Measurements from ENCODE around the gene L3MBTL2.
"Not testable (repeated sequence)": the region's sequence is repeated elsewhere in the genome, so short reads cannot be mapped to it uniquely, and the experiment has no call there.

Gene L3MBTL2

DNA sequence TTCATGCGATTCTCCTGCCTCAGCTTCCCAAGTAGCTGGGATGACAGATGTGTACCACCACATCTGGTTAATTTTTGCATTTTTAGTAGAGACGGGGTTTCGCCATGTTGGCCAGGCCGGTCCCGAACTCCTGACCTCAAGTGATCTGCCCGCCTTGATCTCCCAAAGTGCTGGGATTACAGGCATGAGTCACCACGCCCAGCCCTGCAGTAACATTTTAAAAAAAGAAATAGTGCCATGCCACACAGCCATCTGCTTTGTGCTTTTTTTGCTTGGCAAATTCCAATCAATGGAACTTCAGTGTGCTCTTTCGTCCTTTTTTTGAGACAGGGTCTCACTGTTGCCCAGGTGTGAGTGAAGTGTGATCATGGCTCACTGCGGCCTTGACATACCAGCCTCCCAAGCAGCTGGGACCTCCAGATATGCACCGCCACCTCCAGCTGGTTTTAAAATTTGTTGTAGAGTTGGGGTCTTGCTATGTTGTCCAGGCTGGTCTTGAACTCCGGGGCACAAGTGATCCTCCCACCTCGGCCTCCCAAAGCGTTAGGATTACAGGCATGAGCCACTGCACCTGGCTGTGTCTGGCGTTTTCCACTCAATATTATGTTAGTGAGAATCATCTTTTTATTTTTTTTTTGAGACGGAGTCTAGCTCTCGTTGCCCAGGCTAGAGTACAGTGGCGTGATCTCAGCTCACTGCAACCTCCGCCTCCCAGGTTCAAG, 37.4 kb downstream of the L3MBTL2 start:
- DNase-seq: no peak

DNA sequence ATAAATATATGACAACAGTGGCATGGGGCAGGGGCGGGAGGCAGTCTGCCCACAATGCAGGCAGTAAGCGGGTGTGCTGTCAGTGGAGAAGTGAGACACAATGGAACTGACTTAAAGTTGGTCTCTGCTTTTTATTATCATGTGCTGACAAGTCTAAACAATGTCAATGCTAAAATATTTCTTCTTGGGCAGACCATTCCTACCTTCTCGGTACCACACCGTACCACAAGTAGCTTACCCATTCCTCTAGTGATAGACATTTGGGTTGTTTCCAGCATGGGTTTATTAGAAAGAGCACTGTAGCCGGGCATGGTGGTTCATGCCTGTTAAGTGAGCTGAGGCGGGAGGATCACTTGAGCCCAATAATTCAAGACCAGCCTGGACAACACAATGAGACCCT, 38.2 kb downstream of the L3MBTL2 start:
- no peak for DNase-seq

DNA sequence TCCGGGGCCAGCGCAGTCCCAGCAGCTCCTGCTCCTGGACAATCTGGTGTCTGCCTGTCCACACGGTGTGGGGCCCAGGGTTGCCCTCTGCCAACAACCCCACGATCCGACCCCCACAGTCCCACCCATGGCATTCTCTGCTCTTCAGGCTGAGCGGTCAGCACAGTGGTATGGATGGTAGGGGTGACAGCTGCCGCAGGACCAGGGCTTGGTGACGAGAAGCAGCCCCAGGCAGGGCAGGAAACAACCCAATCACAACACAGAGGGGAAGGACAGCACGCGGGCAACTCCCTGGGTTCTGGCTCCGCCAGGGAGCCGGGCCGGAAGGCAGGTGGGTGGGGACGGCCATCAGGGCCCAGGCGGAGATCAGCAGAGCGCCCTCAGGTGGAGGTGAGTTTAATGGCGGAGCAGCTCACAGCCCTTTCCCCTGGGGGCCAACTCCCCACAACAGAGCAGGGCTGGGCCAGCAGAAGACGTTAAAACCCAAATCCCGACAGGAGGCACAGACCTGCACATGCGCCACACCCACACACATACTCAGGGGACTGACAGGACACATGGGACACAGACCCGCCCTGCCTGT, 40.9 kb downstream of the L3MBTL2 start:
- no peak for DNase-seq

DNA sequence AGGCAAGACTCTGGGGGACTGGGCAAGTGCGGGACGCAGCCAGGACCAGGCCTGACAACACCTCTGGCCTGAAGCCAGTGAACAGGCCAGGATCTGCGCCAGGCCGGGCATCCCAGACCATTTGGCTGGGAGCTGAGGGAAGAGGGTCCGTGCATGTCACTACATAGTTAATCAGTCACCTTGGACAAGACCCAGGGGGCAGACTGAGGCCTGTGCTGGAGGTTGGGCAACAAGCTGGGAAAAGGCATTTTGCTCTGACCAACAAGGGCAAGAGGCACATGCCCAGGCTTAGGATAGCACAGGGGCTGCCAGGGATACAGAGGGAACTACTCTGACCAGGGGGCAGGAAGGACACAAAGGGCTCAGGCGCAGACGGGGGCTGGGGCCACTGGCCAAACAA, 42.6 kb downstream of the L3MBTL2 start:
- DNase-seq: no peak

DNA sequence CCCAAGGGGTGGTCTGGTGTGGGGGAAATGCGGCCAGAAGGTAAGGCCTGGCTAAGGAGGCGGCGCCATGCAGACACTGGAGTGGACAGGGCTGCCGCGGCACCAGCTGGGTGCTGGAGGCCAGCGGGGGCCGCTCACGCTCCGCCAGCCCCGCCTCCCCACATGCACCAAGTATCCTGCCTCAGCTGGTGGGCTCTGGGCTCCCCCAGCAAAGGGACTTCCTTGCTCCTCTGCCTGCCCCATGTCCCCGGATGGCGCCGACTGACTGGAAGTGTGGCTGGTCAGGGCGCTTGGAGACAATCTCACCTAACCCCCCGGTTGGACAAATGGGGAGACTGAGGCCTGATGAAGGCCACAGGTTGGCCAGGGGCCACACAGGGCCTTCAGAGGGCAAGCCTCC, 43.2 kb downstream of the L3MBTL2 start:
- DNase-seq: no peak

DNA sequence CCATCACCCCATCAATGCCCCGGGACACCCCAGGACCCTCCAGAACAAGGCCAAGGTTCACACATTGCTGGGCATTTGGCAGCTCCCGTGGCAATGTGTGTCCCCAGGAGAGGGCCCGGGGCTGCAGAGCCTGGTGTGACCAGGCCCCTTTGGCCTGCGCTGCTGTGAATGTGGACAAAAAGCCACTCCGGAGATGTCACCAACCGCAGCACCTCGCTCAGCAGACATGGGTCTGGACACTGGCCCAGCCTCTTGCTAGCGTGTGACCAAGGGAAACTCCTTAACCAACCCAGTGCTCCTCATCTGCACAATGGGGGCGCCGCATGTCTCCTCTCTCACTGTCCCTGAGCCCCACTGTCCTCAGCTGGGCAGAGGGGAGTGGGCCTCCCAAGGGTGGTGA, 43.6 kb downstream of the L3MBTL2 start:
- no peak for DNase-seq

DNA sequence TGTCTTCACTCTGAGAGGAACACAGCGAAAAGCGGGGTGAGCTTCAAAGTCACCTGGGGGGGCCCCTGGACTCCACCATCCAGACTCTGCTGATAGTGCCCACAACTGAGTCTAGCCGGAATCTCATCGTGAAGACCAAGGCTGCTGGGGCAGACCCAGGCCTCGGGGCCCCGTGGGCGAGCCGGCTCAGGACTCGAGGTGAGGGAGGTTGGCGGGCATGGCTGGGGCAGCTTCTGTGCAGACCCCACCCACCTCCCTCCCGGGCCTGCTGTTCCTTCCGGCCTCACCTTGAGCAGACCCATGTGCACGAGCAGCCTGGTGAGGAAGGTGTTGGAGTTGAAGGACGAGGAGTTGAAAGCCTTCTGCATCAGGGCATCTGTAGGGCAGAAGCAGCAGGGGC, 44.3 kb downstream of the L3MBTL2 start:
- no peak for DNase-seq

DNA sequence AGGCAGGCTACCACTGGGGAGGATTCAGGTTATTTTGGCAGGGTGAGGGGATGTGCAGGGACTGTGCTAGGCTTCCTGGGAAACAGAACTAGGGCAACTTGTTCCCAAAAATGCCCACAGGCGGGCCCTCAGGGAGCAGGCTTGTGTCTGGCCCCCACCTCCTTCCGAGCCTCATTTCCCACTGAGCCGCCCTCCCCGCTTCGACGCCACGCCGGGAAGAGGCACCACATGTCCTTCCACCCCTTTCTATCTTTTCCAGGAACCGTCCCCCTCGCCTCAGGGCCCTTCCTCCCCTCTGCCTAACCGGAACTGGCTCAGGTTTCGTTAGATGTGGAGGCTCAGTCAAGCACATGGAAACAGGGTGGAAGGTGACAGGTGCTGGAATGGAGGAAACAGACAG, 45.0 kb downstream of the L3MBTL2 start:
- no peak for DNase-seq

DNA sequence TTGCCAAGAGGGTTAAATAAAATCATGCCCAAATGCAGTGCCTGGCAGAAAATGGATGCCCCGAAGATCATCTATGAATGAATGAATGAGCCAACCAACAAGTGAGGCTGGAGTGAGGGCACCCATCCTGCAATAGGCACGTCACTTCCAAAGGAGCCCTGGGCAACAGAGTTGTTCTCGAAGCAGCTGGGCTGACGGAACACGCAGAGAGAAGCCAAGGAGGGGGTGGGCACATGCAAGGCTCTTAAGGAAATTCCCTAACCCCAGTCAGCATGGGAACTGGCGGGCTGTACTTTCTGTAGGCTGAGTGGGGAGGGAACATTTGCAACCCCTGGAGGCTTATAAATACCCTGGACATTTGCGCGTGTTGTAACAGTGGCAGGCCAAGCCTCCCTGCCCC, 47.3 kb downstream of the L3MBTL2 start:
- DNase-seq: no peak

DNA sequence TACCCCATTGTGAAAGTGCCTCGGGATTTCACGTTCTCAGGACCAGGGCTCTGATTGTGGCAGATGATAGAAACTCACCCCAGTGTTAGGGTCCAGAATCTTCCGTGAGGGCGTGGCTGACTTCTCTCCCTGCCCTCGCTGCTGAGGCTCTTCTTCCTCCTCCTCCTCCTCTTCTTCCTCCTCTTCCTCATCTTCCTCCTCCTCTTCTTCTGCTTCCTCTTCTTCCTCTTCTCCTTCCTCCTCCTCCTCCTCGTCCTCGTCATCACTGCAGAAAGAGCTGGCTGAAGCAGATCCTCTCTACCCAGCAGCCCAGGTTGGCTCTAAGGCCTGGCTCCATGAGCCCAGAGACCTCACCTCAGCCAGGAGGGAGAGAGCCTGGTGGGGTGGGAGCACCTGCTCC, 49.1 kb downstream of the L3MBTL2 start:
- DNase-seq: no peak

DNA sequence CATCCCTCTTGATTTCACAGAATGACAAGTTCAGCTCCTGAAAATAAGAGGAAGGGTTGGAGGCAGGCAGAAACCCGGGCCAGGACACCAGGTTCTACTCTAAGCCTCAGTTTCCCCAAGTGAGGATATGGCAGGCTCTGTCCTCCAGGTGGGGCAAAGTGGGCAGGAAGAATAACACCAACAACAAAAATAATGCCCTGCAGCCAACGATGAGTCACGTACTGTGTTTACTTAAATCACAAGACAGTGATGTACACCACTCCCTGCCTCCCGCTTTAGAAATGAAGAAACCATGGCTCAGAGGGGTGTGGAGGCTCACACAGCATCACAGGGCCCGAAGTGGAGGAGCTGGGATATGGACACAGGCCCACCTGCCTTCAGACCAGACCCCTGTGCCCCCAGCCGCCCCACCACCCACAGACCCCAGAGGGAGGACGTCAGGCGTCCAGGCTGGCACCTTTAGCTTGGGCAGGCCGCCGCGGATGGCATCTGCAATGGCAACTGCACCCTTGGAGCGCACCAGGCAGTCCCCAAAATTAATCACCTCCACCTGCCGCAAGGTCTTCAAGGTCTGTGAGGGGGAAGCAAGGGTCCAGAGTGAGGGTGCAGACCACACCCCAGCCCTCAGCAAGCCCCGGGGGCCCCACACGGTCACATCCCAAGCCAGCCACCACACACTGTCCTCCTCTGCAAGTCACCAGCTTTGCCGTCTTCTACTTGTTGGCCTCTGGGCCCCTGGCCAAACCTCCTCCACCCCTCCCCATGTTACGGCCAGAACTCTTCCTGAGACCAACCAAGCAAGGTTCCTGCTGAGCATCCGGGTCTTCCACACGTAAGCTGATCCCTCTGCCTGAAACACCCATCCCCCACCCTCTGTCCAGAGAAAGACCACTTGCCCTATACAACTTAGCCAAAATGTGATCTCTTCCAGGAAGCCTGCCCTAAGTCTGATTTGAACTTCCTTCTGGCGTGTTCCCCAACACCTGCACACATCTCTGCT, 51.4 kb downstream of the L3MBTL2 start:
- no peak for DNase-seq

DNA sequence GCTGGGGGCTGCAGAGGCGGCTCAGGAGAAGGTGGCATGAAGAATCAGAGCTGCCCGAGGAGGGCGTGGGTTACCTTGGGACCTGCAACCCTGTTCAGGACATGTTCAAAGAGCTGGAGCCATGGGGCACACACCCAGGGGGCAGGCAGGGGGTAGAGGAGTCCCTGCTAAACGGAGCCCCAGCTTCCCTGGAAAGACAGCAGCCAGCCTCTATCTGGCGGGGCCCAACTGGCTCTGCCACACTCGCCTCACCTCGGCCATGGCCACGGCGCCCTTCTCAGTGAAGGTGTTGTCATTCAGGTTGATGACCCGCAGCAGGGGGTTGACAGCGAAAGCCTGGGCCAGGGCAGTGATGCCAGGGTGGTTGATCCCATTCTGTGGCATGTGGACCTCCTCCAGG, 52.6 kb downstream of the L3MBTL2 start:
- DNase-seq: no peak

DNA sequence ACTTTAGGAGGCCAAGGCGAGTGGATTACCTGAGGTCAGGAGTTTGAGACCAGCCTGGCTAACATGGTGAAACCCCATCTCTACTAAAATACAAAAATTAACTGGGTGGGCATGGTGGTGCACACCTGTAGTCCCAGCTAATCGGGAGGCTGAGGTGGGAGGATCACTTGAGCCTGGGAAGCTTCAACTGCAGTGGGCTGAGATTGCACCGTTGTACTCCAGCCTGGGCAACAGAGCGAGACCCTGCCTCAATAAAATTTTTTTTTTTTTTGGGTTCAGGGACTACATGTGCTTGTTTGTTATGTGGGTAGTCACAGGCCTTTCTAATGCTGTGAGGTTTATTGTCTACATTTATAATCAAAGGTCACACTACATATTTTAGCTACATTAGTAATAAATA, 54.6 kb downstream of the L3MBTL2 start:
- DNase-seq: not testable (repeated sequence)

DNA sequence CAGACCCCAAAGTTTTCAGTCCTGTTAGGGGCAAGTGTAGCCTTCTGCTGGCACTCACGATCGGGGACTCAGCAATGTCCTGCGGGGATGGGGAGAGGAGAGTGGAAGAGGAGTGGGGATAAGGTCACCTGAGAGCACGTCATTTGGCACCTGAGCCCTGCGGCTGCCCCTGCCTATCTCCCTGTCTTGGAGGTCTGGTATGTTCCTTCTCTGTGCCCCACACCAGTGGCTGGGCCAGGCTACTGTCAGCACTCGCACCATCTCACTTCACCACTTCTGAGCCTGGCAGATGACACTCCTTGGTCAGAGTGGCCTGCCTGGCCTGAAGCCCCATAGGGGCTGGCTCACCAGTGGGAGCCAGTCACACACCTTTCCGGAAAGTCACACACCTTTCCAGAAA, 55.8 kb downstream of the L3MBTL2 start:
- DNase-seq: no peak

DNA sequence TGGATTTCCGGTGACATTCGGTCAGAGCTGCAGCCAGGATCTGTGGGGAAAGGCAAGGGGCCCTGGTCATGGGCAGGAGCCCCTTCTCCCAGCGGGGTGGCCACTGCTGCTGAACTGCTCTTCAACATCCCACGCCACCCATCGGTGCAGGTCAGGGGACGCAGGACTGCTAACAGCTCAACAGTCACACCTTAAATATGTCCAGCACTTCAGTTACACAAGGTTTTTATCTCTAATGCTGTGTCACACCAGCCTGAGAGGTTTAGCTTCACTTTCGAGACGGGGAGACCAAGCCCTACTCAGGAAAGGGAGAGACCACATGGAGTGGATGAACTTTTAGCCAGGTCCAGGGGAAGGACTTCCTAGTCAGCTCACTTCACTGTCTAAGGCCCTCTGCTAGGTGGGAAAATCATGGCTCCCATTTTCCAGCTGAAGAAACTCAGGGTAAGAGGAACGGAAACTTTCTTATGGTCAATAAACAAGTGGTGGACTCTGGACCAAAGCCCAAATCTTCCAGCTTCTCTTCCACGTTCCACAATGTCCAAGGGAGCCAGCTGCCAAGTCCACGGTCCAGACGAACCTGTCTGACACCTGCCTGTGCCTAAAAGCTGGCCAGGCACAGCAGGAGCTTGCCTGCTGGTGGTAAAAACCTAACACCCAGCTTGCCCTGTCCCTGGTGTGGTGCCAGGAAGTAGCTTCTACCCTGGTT, 56.6 kb downstream of the L3MBTL2 start:
- DNase-seq: no peak

DNA sequence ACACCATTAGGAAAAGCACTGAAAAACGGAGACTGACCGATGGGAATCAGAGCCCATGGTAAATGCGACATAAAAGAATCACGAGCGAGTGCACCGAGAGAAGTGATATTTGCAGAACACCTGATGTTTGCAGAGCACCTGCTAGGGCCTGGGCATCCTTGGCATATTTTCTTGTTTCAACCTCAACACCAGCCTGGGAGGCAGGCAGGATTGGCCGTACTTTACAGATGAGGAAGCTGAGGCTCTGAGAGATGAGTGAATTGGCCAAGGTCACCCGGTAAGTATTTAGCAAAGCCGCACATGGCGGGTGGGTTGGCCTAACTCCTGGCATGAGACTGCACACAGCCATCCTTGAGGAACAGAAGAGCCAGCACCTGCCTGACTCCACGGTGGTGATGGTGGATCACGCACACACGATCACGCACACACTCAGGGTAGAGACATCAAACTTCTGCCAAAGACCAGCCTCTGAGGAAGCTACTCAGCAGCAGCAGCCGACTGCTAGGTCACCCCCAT, 57.2 kb downstream of the L3MBTL2 start:
- no peak for DNase-seq

DNA sequence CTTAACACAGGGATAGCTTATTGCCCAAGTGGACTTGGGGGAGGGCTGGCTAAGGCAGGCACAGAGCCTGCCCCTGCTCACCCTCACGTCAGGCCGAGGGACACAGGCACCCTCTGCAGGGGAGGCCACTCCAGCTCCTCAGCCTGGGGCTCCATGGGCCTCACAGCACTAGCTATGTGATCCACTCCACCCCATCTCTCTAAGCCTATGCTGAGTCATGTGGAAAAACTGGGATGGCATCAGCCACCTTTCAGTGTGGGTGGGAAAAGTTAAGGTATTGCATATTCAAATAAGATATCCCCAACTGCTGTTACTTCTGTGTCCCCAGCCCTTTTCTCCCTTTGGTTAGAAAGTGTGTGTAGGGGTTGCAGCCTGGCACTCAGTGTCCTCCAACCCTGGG, 58.6 kb downstream of the L3MBTL2 start:
- no peak for DNase-seq

DNA sequence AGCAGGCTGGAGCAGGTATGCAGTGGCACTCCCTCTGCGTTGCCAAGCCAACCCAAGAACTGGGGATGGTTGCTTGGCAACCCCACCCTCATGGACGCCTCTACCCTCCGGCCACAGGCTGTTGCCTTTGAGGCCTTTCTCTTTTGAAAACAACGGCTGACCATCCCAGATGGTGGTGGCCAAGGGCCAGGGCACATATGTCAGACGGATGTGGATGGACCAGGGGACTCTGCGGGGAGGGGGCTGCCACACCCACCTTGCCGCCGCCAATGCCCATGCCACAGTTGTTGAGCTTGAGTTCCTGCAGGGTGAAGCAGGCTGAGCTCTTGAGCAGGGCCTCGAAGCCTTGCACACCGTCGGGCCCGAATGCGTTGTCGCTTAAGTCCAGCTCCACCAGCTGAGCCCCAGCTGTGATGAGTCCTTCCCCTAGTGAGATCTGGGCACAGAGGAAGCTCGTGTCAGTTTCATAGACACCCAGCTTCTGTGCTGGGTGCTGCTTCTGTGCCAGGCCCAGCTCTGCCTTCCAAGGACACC, 59.4 kb downstream of the L3MBTL2 start:
- no peak for DNase-seq

DNA sequence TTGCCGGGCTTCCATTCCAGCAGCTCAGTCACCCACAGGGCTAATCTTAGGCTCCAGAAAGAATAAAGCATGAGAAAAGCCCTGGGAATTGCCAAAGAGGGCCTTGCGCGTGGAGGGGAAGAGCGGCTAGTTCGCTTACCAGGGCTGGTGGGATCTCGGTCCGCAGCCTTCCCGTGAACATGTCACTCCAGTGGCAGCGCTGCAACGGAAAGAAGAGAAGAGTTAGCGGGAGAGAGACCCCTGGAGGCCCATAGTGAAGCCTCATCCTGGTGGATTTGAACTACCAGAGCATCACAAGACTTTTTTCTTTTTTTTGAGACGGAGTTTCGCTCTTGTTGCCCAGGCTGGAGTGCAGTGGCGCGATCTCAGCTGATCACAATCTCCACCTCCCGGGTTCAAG, 62.8 kb downstream of the L3MBTL2 start:
- DNase-seq: no peak

DNA sequence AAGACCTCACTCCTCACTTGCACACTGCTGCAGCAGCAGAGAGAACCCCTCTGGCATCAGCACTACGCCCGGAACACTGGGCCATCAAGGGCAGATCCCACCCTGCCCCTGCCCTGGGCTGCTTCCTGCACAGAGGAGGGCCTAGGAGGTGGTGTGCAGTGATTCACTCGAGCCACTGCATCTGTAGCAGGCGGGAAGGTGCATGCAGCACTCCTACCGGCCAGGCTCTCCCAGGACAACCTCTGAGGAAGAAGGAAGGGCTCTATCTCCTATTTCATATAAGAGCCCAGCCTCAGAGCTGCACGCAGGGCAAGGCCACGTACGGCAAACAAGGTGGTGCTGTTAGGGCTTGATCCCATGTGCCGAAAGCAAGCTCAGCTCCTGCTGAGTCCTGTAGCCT, 66.7 kb downstream of the L3MBTL2 start:
- no peak for DNase-seq

DNA sequence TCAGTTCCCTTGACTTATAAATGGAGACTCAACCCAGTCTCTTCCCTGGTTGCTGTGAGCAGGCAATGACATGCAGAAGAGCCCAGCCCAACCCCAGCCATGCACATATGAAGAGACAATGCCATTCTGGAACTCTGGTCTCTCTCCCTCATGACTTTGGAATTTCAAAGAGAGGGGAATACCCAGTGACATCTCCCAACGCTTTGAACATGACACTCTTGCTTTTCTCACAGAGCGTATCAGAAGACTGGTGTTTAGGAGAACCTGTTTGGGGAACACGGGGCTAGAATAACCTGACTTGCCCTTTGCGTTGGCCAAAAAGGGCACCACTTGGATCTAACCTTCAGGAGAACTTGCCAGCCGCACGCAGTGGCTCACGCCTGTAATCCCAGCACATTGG, 68.0 kb downstream of the L3MBTL2 start:
- no peak for DNase-seq

DNA sequence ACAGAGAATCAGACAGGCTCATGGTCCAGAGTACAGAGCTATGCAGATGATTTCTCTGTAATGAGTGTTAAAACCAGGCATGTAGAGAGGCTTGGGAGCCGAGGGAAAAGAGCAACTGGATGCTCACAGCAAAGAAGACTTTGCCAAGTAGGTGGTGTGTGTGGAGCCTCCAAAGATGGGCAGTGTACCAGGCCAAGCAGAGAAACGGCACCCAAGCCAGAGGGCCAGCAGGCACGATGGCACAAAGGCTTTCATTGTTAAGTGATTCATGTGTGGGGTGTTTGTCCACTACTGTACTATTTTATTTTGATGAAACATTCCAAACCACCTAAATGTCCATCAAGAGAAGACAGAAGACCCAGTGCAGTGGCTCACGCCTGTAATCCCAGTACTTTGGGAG, 69.7 kb downstream of the L3MBTL2 start:
- no peak for DNase-seq

DNA sequence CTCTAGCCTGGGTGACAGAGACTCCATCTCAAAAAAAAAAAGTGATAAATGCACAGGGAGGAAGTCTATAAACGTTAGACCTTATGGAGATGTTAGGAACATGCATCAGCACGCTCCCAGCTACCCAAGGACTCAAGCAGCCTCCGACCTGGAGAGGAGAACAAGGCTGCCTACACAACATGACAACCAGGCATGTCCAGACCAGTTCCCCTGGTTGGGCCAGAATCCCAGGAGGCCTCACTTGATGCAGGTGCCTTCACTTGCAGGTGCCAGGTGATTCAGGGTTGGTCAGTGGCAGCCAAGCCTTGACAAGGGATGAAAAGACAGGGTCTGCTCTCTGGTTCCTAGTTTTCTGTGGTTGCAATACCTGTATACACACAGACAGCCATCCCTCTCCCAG, 75.0 kb downstream of the L3MBTL2 start:
- no peak for DNase-seq

Measured in suppressor macrophage treated with lipopolysaccharide for 4 hours (primary cell).